HG03175 (cell line): Measurements from ENCODE around the gene REG1B.
"Not testable (repeated sequence)": the region's sequence is repeated elsewhere in the genome, so short reads cannot be mapped to it uniquely, and the experiment has no call there.

Experiments used
- ATAC-seq: cut with Tn5 transposase; IDR thresholded peaks from one replicate; pipeline ENCODE4 v1.9.1; 2021; ENCODE audit warnings: mild to moderate bottlenecking, moderate library complexity; ENCODE audit not compliant: unreplicated experiment

The REG1B gene

GRCh38 chr2:79085382-79085781 lies 2.4 kb downstream of the REG1B start:
- ATAC-seq, result no peak

GRCh38 chr2:79084495-79085135 lies 3.2 kb downstream of the REG1B start:
- no peak for ATAC-seq

- no peak for ATAC-seq
Measured at GRCh38 chr2:79083597-79084251, 4.1 kb downstream of the REG1B start.

GRCh38 chr2:79082987-79083386 lies 4.8 kb downstream of the REG1B start:
- no peak for ATAC-seq

GRCh38 chr2:79071078-79071477 lies 16.7 kb downstream of the REG1B start:
- ATAC-seq, result no peak

- ATAC-seq, result no peak
Measured at GRCh38 chr2:79065201-79065600, 22.6 kb downstream of the REG1B start.

- not testable (repeated sequence) for ATAC-seq
Measured at GRCh38 chr2:79054769-79055168, 33.0 kb downstream of the REG1B start.

- not testable (repeated sequence) for ATAC-seq
Measured at GRCh38 chr2:79053486-79053885, 34.3 kb downstream of the REG1B start.

GRCh38 chr2:79041032-79041448 lies 46.8 kb downstream of the REG1B start:
- no peak for ATAC-seq

GRCh38 chr2:79039944-79040343 lies 47.8 kb downstream of the REG1B start:
- ATAC-seq, result no peak
